Measurements from ENCODE around the gene EIF4G3.
A peak's percentile ranks its signal among the peaks of the same experiment; 100 is the strongest.
"Not testable (repeated sequence)": the region's sequence is repeated elsewhere in the genome, so short reads cannot be mapped to it uniquely, and the experiment has no call there.

EIF4G3 gene

DNA sequence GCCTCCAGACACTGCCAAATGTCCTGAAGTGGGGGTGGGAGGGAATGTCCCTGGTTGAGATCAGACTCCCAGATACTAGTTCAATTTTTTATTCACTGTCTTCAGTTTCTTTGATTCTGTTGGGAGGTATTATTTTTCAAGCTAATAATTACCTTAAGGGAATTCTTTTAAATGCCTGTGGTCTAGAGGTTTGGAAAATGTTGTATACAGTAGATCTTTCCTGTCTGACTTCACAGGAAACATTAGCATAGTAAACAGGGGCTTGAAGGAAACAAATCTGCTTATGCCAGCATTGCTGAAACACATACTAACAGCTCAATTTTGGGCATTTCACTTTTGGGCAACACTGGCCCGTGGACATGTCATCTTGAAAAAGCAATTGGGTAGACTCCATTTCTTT is 305.3 kb downstream of the EIF4G3 start:
- no peak overlapping the region for H3K27ac ChIP-seq
- POLR2A ChIA-PET (ENCODE audit: low non-redundant PET) = no interaction called here
- TF ChIP-seq, protein P1, sequence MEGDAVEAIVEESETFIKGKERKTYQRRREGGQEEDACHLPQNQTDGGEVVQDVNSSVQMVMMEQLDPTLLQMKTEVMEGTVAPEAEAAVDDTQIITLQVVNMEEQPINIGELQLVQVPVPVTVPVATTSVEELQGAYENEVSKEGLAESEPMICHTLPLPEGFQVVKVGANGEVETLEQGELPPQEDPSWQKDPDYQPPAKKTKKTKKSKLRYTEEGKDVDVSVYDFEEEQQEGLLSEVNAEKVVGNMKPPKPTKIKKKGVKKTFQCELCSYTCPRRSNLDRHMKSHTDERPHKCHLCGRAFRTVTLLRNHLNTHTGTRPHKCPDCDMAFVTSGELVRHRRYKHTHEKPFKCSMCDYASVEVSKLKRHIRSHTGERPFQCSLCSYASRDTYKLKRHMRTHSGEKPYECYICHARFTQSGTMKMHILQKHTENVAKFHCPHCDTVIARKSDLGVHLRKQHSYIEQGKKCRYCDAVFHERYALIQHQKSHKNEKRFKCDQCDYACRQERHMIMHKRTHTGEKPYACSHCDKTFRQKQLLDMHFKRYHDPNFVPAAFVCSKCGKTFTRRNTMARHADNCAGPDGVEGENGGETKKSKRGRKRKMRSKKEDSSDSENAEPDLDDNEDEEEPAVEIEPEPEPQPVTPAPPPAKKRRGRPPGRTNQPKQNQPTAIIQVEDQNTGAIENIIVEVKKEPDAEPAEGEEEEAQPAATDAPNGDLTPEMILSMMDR (conservative IDR thresholded peaks at IDR 0.05; ENCODE audit: low read depth) = no peak
- CTCF ChIA-PET = interaction anchor here (0.6 kb wide), 1 partner anchor 51 kb away, joined by 4 read pairs; no protein-coding TSS in a partner anchor
- DNase-seq (ENCODE audit: low spot score) = no peak

DNA sequence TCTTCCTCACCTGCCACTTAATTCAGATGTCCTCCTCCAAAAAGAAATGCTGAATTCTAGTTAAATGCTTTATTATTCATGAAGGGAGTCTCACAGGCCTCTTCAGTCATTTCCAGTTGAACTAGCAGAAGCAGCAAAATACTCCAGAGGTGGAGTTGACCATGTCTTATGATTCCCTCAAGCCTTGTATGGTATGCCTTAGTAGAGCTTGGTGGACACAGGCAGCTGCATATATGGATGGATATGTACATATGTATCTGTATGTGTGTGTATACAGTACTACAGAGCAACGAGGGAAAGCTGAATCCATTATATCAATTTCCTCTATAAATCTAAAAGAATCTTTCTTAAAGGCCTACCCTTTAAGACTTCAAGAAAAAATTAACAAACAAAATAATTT is 306.0 kb downstream of the EIF4G3 start:
- TF ChIP-seq, protein P1 (conservative IDR thresholded peaks at IDR 0.05; ENCODE audit: low read depth) = no peak
- H3K27ac ChIP-seq = no peak overlapping the region
- POLR2A ChIA-PET (ENCODE audit: low non-redundant PET) = no interaction called here
- CTCF ChIA-PET = no interaction called here
- DNase-seq (ENCODE audit: low spot score) = no peak

DNA sequence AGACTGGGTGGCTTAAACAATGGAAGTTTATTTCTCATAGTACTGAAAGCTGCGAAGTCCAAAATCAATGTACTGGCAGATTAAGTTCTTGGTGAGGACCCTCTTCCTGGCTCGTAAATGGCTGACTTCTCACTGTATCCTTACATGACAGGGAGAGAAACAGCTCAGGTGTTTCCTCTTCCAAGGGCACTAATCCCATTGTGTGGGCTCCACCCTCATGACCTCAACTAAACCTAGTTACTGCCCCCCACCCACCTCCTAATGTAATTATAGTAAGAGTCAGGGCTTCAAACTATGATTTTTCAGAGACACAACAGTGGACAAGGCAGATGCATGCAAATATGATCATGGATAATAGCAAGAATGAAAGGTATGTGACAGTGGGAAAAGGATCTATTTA is 308.4 kb downstream of the EIF4G3 start:
- ChIA-PET CTCF (no interaction called here), POLR2A (ENCODE audit: low non-redundant PET) (no interaction called here)
- no peak for DNase-seq (ENCODE audit: low spot score)
- TF ChIP-seq, protein P1 (conservative IDR thresholded peaks at IDR 0.05; ENCODE audit: low read depth) = no peak
- H3K27ac ChIP-seq = no peak overlapping the region

DNA sequence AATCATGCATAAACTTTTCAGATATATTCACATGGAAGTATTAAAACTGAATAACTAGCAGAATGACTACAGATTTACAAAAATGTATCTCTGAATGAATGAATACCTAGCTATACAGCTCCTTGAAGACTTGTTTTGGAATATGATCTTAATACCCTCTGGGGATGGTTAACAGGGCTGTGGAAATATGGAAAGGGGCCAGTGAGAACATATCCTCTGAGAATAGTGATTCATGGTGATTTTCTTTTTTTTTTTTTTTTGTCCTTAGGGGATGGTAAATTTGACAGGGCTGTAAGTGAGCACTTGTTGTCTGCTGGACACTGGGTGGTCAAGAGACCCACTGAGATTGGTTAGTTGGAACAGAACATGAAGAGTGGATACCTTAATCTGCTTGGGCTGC is 308.9 kb downstream of the EIF4G3 start:
- CTCF ChIA-PET = no interaction called here

DNA sequence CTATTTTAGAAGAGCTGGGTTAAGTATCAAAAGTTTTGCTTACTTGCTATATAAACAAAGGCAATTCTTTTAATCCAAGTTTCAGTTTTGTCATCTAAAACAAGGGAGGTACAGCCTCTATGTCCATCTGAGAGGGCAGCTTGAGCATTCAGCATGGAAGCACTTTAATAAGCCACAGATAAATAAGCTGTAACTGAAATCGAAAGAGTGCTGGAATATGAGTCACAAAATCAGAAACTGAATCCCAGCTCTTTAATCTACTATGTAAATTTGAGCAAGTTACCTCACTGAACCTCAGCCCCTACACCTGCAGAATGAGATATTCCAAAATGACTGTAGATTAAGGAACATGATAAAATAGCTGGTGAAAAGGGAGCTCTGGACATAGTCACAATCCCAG is 309.6 kb downstream of the EIF4G3 start:
- H3K27ac ChIP-seq = no peak overlapping the region
- CTCF ChIA-PET = interaction anchor here (0.8 kb wide), 1 partner anchor 170 kb away, joined by 4 read pairs; no protein-coding TSS in a partner anchor
- TF ChIP-seq, protein P1 (conservative IDR thresholded peaks at IDR 0.05; ENCODE audit: low read depth) = no peak
- POLR2A ChIA-PET (ENCODE audit: low non-redundant PET) = no interaction called here
- DNase-seq (ENCODE audit: low spot score) = no peak

More for the DNA sequence above, 308.9 kb downstream of the EIF4G3 start:
- no peak overlapping the region for H3K27ac ChIP-seq
- no peak for DNase-seq (ENCODE audit: low spot score)
- POLR2A ChIA-PET (ENCODE audit: low non-redundant PET) = no interaction called here
- TF ChIP-seq, protein P1 (conservative IDR thresholded peaks at IDR 0.05; ENCODE audit: low read depth) = no peak

DNA sequence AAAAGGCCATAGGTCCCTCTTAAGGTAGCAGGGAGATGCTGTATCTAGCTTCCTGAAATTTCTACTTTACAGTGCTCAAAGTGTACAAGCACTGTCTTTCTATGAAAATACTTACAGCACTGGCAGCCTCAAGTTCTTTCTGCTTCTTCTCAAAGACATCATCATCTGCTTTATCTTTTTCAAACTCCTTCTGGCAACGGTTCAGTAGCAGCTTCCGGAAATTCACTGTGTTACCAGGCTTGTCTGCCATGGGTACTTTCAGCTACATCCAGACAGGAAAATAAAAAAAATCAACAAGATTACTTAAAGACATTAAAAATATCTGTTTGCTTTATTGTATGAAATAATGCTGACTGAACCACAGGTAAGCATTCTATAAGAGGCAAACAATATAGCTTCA is 311.7 kb downstream of the EIF4G3 start:
- H3K27ac ChIP-seq = no peak overlapping the region
- ChIA-PET POLR2A (ENCODE audit: low non-redundant PET) (no interaction called here), CTCF (no interaction called here)
- TF ChIP-seq, protein P1 (conservative IDR thresholded peaks at IDR 0.05; ENCODE audit: low read depth) = no peak
- no peak for DNase-seq (ENCODE audit: low spot score)

DNA sequence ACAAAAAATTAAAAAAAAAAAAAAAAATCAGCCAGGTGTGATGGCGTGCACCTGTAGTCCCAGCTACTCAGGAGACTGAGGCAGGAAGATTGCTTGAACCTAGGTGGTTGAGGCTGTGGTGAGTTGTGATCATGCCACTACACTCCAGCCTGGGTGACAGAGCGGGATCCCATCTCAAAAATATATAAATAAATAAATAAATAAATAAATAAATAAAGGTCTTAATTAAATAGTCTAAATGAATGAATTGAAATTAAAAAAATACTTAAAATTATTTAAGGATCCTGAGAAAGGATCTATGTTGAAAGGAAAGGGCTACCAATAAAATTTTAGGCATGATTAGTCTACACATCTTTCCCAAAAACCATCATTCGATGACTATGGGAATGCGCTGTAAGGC is 322.2 kb downstream of the EIF4G3 start:
- H3K27ac ChIP-seq = no peak overlapping the region
- CTCF ChIA-PET = interaction anchor here (0.7 kb wide), 1 partner anchor 676 kb away, joined by 4 read pairs; no protein-coding TSS in a partner anchor
- TF ChIP-seq, protein P1 (conservative IDR thresholded peaks at IDR 0.05; ENCODE audit: low read depth) = no peak
- no peak for DNase-seq (ENCODE audit: low spot score)
- POLR2A ChIA-PET (ENCODE audit: low non-redundant PET) = no interaction called here

DNA sequence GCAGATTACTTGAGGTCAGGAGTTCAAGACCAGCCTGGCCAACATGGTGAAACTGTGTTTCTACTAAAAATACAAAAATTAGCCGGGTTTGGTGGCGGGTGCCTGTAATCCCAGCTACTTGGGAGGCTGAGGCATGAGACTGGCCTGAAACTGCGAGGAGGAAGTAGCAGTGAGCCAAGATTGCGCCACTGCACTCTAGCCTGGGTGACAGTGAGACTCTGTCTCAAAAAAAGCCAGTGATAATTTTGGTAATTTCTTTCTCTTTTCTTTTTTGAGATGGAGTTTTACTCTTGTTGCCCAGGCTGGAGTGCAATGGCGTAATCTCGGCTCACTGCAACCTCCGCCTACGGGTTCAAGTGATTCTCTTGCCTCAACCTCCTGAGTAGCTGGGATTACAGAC is 324.9 kb downstream of the EIF4G3 start:
- CTCF ChIA-PET; DNase-seq (ENCODE audit: low spot score): not testable (repeated sequence)

More for the DNA sequence above, 324.9 kb downstream of the EIF4G3 start:
- POLR2A ChIA-PET (ENCODE audit: low non-redundant PET) = not testable (repeated sequence)
- 0 out of 2 replicates have a peak overlapping the region, but pooled peaks have one; percentile 13 for H3K27ac ChIP-seq
